Ammon's horn (tissue), 1 donor: Measurements from ENCODE around the gene SPOUT1.
"Not testable (repeated sequence)": the region's sequence is repeated elsewhere in the genome, so short reads cannot be mapped to it uniquely, and the experiment has no call there.

Source experiments
- DNase-seq: peaks from one replicate; pipeline ENCODE4 v3.0.0-alpha.2; 2016; ENCODE audit warnings: low spot score

Gene SPOUT1

DNA sequence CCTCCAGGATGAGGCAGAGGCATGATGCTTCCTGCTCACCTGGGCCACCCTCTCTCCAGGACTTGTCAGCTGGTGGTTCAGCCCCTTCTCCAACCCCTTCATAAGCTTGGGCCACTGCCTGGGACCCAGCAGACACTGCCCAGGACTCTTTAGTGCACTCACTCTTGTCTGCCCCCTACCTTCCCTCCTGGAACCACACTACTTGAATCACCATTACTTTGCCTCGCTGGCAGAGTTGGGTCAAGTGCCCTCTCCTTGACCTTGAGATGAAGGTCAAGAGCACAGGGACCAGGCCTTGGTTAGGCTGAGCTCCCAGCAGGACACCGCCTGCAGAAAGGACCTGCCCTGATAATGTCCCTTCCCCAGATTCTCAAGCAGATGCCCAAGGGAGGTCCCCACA is 19.8 kb downstream of the SPOUT1 start:
- no peak for DNase-seq

DNA sequence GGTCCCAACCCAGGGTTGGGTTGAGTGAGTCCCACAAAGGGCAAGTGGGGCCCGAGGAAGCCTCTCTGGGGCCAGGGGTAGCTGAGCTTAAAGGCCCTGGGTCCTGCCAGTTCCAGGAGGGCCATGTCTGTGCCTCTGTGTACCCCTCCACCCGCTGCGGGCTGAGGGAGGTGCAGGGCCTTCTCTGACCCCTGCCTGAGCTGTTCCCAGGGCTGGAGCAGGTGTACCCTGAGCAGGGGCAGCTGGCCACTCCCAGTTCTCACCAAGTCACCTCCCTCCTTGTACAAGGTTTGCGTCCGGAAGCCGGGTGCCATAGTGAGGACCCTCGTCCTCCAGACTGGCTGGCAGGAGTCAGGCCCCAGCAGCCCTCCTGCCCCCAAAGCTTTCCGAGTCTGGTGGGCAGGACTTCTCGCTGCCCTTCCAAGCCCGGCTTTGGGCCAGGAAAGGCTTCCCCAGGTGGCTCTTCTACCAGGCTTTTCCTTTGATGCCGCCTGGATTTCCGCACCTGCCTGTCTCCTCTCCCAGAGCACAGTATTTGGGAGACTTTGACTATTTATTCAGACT is 20.5 kb downstream of the SPOUT1 start:
- DNase-seq = no peak

DNA sequence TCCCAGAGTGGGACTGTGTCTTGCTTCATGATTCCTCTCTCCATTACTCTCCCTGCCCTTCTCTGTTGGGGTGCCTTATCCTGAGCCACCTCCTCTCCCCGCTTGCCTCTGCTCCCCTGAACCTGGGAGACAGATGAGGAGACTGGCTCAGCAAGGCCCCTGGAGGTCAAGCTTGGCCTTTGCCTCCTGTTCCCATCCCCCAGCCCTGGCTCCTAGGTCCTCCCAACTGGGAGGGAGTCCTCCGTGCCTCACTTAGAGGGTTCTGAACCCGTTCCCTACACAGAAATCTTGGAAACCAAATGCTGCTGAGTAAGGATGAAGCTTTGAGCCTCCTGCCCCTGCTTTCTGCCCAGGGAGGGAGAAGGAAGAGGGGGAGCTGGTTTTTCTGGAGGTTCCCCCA is 21.1 kb downstream of the SPOUT1 start:
- no peak for DNase-seq

DNA sequence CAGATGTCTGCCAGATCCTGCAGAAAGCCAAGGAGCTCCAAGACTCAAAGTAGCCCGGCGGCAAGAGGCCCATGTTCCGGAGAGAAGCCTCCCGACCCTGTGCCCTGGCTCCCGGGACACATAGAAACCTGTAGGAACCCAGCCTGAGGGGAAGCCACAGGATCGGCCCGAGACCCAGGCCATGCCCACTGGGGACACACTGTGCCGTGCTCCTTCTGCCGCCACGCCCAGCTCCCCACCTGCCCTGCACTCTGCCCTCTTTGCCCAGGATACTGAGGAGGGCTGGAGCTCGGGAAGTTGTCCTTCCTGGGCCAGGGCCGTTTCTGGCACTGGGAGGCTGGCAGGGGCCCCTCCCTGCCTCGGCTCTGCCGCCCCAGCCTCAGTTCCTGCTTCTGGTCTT is 21.8 kb downstream of the SPOUT1 start:
- no peak for DNase-seq

DNA sequence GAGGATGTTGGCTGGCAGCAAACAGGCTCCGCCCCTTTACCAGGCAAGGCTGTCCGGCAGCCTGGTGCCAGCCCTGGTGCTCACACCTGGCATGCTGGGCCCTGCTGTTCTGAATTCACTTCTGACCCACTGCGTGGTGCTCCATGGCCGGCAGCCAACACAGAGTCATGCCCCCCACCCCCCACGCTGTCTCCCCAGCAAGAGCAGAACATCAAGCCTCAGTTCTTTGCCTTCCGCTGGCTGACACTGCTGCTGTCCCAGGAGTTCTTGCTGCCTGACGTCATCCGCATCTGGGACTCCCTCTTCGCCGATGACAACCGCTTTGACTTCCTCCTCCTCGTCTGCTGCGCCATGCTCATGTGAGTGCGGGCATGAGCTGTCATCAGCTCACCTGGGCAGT is 23.9 kb downstream of the SPOUT1 start:
- DNase-seq = peak; percentile 70

DNA sequence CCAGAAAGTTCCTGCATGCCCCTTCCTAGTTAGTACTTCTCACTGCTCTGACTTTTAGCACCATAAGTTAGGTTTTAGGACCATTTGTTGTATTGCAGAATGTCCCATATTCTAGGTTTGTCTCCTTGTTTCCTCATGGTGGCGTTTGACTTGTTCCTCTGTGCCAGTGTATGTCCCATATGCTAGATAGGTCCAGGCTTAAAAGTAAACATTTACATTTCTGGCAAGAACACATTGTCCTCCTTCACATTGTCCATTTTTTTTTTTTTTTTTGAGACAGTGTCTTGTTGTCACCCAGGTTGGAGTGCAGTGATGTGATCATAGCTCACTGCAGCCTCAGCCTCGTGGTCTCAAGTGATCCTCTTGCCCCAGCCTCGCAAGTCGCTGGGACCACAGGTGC is 27.1 kb downstream of the SPOUT1 start:
- DNase-seq = no peak

DNA sequence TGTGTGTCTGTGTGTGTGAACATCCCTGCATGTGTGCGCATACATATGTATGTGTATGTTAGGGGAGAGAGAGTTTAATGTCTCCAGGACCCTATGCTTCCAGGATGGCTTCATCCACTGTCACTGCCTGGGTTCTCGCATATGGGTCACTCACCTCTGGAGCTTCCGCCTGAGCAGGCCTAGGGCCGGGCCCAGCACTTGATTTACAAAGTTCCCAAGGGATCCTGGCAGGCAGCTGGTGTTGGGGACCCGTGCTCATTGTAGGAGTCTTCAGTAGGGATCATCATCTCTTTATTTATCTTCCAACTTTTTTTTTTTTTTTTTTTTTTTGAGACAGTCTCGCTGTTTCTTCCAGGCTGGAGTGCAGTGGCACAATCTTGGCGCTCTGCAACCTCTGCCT is 29.5 kb downstream of the SPOUT1 start:
- no peak for DNase-seq

DNA sequence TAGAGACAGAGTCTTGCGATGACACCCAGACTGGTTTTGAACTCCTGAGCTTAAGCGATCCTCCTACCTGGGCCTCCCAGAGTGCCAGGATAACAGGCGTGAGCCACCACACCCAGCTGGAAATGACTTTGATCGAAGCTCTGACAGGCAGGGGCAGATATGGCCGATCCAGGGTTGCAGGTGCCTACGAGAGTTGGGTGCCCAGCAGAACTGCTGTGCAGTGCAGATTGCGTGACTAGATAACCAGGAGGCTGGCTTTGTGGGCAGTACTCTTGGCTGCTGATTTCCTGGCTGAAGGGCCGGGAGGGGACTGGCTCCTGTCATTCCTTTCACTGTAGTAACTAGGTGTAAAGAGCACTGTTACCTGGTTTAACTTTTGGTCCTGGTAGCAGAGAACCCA is 30.7 kb downstream of the SPOUT1 start:
- no peak for DNase-seq

DNA sequence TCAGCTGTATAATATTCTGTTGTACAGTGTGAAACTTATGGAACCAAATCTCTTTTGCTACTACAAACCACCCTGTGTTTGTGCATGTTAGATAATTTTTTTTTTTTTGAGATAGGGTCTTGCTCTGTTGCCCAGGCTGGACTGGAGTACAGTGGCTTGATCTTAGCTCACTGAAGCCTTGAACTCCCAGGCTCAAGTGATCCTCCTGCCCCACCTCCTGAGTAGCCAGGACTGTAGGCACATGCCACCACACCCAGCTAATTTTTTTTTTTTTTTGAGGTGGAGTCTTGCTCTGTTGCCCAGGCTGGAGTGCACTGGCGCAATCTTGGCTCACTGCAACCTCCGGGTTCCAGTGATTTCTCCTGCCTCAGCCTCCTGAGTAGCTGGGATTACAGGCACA is 34.6 kb downstream of the SPOUT1 start:
- not testable (repeated sequence) for DNase-seq

DNA sequence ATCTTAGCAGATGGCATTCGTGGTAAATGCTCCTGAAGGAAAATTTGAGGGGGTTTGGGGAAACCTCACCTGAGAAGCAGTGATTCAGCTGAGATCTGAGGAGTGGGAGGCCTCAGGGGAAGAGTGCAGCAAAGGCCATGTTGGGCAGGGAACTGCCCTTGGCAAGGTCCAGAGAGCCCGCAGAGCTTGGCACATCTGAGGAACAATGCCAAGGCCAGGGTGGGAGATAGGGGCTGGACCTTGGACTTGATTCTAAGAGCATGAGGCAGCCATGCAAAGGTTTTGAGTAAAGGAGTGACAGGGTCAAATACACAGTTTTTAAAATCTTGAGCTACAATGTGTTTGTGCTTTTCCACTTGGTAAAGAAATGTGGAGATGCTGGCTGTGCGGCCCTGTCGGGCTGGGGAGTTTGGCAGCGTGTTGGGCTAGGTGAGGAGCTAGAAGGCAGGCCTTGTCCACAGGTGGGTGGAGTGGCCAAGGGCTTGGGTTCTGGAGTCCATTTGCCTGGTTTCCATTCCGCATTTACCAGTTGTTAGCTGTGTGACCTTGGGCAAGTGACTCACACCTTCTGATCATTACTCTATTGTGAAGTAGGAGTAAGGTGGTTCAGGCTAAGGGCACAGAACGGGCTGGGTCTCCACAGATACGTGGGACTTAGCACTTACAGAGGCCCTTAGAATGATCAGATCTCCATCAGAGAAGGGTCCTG is 36.5 kb downstream of the SPOUT1 start:
- no peak for DNase-seq

DNA sequence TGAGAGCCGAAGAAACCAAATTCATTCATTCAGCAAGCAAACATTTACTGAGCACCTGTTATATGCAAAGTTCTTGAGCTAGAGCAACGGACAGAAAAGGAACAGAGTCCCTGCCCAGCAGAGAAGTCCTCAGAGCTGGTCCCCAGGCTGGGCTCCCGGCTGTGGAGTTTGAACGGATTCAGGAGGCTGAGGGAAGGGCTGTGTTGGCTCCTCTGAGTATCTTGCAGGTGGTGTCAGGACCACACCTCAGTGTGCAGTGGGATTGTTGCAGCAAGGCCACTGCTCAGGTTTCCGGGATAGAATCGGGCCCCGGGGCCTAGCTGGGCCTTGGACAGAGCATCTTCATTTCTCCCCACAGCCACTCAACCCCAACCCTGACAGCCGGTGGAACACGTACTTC is 37.5 kb downstream of the SPOUT1 start:
- no peak for DNase-seq

DNA sequence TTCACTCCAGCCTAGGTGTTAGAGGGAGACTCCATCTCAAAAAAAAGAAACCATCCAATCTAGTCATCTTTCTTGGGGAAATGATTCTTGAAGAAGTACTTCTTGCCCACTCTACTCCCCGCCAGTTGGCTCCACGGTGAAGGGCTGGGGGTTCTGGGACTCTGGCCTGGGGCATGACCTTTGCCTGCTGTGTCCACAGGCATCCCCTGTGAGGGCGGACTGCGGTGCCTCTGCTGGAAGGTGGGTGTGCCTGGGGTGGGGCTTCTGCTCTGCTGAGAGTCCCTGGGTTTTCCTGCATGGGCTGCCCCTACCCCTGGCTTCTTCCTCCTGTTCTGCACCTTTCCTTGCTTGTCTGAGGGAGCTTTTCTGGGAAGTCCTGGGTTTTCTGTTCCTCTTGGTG is 39.1 kb downstream of the SPOUT1 start:
- no peak for DNase-seq

DNA sequence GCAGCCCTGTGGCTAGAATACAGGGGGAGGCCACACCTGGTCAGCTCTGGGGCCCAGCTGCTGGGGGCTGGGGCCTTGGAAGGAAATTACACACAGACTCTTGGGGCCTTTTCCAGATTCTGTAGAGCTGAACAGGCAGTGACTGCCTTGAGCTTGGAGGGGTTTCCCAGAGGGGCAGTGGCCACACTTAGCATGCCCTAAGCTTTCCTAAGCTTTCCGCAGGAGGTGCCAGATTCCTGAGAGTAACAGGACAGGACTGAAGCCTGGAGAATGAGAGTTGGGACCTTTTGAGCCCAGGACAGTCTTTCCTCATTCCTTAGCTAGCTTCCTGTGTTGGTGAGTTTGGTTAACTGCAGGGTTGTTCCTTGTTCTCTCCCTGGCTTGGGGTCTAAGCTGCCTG is 41.1 kb downstream of the SPOUT1 start:
- no peak for DNase-seq

DNA sequence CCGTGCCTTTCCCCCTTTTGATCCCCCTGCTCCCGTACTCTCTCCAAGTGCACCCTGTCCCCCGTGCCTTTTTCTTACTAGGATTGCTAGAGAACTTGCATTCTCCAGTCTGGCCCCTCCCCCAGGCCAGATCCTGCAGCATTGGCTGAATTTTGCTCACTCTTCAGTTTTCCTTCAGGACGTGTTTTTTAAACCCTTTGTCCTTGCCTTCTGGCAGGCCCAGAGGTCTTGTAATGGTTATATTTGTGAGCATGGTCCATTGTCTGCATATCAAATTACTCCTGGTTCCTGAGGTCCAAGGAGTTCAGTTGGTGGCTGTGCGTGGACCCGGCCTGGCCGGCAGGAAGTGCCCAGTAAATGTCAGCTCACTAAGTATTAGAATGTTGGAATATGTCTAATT is 41.9 kb downstream of the SPOUT1 start:
- DNase-seq = no peak

DNA sequence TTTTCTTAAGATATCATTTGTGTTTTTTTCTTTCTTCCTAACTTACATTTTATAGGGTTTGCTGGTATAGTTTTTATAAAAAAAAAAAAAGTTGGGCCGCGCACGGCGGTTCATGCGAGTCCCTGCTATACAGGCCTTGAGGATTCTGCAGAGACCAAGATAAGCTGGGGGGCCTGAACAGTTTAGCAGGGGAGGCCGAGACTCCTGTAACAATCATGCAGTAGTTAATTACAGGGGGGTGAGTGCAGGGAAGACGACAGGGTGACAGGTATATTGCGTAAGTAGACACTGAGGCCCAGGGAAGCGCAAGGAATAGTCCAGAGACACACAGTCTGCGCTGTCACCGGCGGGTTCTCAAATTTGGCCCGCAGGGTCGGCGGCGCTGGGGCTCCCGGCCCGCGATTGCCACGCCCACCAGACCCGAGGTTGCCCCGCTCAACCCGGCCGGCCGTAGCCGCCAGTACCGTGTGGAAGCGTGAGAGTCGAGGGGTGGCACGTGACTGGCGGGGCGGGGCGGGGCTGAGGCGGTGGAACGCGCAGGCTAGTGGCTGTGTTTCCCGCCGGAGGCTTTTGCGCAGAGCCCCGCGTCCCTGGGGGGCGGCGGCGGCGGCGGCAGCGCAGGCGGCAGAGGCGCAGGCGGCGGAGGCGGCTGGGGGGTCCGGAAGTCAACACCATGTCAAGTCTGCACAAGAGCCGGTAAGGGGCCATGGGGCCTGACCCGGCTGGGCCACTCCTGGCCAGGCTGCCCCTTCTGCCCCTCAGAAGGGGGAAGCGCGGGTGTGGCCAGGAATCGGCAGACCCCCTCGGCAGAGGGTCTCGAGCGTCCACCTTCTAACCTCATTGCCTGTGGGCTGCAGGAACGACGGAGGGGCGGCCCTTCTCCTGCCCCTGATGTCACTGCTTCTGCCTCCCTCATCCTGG is 42.7 kb downstream of the SPOUT1 start, which contains the start of gene TBC1D13:
Gene TBC1D13 (plus strand): TSS at position 573 of the 921 bp plus-strand sequence. CDS start 101 bp downstream, at position 674.
- peak; percentile 90 for DNase-seq

DNA sequence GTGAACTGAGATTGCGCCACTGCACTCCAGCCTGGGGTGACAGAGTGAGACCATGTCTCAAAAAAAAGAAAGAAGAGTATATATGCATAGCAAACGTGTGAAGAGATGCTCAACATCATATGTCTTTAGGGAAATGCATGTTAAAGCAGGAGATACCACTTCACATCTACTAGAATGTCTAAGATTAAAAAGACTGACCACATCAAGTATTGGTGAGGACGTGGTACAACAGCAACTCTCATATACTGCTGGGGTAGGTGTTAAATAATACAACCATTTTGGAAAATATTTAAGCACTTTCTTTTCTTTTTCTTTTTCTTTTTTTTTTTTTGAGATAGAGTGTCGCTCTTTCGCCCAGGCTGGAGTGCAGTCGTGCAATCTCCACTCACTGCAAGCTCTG is 44.2 kb downstream of the SPOUT1 start:
- no peak for DNase-seq

DNA sequence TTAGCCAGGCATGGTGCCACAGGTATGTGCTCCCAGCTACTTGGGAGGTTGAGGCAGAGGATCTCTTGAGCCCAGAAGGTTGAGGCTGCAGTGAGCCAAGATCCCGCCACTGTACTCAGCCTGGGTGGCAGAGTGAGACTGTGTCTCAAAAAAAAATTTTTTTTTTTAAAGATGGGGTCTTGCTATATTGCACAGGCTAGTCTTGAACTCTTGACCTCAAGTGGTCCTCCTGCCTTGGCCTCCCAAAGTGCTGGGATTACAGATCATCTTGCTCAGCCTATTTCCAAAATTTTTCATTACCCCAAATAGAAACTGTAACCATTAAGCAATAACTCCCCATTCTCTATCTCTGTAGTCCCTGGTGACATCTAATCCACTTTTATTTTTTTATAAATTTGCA is 46.9 kb downstream of the SPOUT1 start:
- no peak for DNase-seq

DNA sequence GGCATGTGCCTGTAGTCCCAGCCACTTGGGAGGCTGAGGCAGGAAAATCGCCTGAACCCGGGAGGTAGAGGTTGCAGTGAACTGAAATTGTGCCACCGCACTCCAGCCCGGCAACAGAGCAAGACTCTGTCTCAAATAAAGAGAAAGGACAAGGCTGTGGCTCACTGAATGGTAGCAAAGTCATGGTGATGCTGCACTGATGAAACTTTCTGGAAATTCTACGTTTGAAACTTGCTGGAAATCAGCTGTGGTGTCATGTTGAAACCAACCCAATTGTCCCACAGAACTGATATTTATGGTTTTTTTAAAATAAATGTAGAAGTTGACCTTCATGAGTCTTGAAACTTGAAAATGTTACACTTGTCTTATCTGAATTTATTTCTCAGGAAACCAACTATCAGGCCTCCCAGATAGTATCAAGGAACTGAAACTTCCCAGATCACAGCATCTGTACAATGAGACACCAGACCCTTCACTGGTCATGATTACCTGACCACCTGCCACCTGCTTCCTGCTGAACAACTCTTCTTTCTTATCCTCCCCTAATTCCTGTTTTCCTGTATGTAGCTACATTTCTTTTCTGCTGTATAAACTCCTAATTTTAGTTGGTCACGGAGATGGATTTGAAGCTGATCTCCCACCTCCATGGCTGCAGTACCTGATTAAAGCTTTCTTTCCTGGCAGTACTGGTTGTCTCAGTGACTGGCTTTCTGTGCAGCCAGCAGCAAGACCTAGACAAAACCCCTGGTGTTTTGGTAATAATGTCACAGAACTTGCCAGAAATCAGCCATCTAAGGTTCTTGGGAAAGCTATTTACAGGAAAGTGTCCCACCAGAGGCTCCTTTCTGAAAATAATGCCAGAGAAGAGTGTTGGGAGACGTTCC is 48.2 kb downstream of the SPOUT1 start:
- DNase-seq = no peak

DNA sequence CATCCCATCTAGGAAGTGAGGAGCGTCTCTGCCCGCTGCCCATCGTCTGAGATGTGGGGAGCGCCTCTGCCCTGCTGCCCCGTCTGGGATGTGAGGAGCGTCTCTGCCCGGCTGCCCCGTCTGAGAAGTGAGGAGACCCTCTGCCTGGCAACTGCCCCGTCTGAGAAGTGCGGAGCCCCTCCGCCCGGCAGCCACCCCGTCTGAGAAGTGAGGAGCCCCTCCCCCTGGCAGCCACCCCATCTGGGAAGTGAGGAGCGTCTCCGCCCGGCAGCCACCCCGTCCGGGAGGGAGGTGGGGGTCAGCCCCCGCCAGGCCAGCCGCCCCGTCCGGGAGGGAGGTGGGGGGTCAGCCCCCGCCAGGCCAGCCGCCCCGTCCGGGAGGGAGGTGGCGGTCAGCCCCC is 49.5 kb downstream of the SPOUT1 start:
- DNase-seq = not testable (repeated sequence)

DNA sequence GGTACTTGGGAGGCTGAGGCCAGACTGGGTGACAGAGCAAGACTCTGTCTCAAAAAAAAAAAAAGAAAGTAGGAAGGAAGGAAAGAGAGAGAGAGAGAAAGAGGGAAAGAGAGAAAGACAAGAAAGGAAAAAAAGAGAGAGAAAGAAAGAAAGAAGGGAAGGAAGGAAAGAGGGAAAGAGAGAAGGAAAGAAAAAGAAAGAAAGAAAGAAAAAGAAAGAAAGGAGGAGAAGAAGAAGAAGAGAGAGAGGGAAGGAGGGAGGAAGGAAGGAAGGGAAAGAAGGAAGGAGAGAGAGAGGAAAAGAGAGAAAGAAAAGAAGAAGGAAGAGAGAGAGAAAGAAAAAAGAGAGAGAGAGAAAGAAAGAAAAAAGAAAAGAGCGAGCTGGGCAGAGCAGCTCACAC is 54.8 kb downstream of the SPOUT1 start:
- no peak for DNase-seq

DNA sequence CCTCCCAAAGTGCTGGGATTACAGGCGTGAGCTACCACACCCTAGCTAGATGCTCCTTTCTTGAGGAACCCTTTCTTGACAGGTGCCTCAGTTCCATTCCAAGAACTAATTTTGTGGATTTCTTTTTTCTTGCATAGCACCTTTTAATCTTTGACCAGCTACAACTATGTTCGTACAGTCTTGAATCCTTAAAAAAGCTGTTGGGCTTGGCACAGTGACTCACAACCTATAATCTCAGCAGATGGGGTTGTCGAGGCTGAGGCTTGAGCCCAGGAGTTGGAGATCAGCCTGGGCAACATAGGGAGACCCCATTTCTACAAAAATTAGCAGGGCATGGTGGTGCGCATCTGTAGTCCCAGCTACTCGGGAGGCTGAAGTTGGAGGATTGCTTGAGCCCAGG is 56.5 kb downstream of the SPOUT1 start:
- no peak for DNase-seq
